Epithelial cell of proximal tubule (primary cell): ENCODE results near the gene CYP39A1. TPM values are rescaled to one million over a fixed set of nuclear protein-coding genes. Genes with fewer than 3 reads are reported as not detected.

Experiments
- DNase-seq: peaks from one replicate; pipeline ENCODE4 v3.0.0-alpha.2; 2011; ENCODE audit warnings: low read depth
- H3K4me3 ChIP-seq: 2 replicates; pipeline ENCODE4 v1.5.1; 2011; ENCODE audit warnings: low read depth, mild to moderate bottlenecking, low read length
- CTCF ChIP-seq: conservative IDR thresholded peaks from 2 replicates; pipeline ENCODE4 v1.5.1; 2012; ENCODE audit warnings: low read depth, mild to moderate bottlenecking, low read length
- total RNA-seq: library from RNA; depleted of rRNA; stranded (reverse); fragments of >200 nt; gene quantifications from 2 replicates; pipeline ENCODE4 v1.2.3, GENCODE V29; 2015

CYP39A1 gene
- total RNA-seq, 1 donor from 2014 or later, result 1.3 TPM

- DNase-seq, result no peak
- no peak overlapping the region for H3K4me3 ChIP-seq
- TF ChIP-seq CTCF, result no peak
These were observed 97.5 kb downstream of the CYP39A1 start for GRCh38 chr6:46555129-46555528.

- H3K4me3 ChIP-seq, result no peak overlapping the region
- TF ChIP-seq CTCF, result no peak
- no peak for DNase-seq
These were observed 103.5 kb downstream of the CYP39A1 start for GRCh38 chr6:46549155-46549554.

GRCh38 chr6:46541556-46541955, 111.1 kb downstream of the CYP39A1 start:
- no peak overlapping the region for H3K4me3 ChIP-seq
- TF ChIP-seq CTCF, result no peak
- DNase-seq, result no peak

- no peak for DNase-seq
- TF ChIP-seq CTCF, result no peak
- no peak overlapping the region for H3K4me3 ChIP-seq
These were observed 112.8 kb downstream of the CYP39A1 start for GRCh38 chr6:46539866-46540265.

- H3K4me3 ChIP-seq, result no peak overlapping the region
These were observed 113.7 kb downstream of the CYP39A1 start for GRCh38 chr6:46538800-46539480.

GRCh38 chr6:46530896-46531295, 121.7 kb downstream of the CYP39A1 start:
- no peak for TF ChIP-seq CTCF
- DNase-seq, result no peak
- H3K4me3 ChIP-seq, result no peak overlapping the region

More at GRCh38 chr6:46538800-46539480, 113.7 kb downstream of the CYP39A1 start:
- DNase-seq, result no peak
- TF ChIP-seq CTCF, result no peak

- H3K4me3 ChIP-seq, result no peak overlapping the region
- no peak for TF ChIP-seq CTCF
- no peak for DNase-seq
These were observed 123.5 kb downstream of the CYP39A1 start for GRCh38 chr6:46528961-46529750.
